ENCODE data around the gene CFDP1. TPM values are rescaled to one million over a fixed set of nuclear protein-coding genes. Genes with fewer than 3 reads are reported as not detected.

The CFDP1 gene
- polyA plus RNA-seq, 1 donor (not counting 4 experiments of a cell fraction or from before 2014, with no cell fraction given), result 42.1 TPM

- no peak overlapping the region for H3K4me3 ChIP-seq (ENCODE audit: control insufficient read depth in 2 of 3, extremely low read depth in 1 of 3, insufficient read depth in 2 of 3, low read depth in 1 of 3, low read length in 3 of 3)
- H3K9ac ChIP-seq (ENCODE audit: control insufficient read depth, extremely low read depth, insufficient read depth, low read length), result no peak overlapping the region
- no peaks in the 10 kb centered on the region for H3K9me3 ChIP-seq (ENCODE audit: control insufficient read depth, low read depth, low read length)
- H3K4me2 ChIP-seq (ENCODE audit: control insufficient read depth, extremely low read depth, insufficient read depth, low read depth, low read length), result no peak overlapping the region
- H3K79me2 ChIP-seq (ENCODE audit: control insufficient read depth, insufficient read depth, low read length), result peaks cover 90% of the 10 kb centered on the region
- H3K27me3 ChIP-seq (ENCODE audit: control insufficient read depth, extremely low read depth, insufficient read depth, low read length), result no peaks in the 10 kb centered on the region
- H2AFZ ChIP-seq (ENCODE audit: control insufficient read depth, low read length), result no peak overlapping the region
- dilution Hi-C loops (cut with MboI; ENCODE audit: extremely low pct_ligation_motif_present, low sequenced_read_pairs), result no loop called here
- TF ChIP-seq, protein P1, sequence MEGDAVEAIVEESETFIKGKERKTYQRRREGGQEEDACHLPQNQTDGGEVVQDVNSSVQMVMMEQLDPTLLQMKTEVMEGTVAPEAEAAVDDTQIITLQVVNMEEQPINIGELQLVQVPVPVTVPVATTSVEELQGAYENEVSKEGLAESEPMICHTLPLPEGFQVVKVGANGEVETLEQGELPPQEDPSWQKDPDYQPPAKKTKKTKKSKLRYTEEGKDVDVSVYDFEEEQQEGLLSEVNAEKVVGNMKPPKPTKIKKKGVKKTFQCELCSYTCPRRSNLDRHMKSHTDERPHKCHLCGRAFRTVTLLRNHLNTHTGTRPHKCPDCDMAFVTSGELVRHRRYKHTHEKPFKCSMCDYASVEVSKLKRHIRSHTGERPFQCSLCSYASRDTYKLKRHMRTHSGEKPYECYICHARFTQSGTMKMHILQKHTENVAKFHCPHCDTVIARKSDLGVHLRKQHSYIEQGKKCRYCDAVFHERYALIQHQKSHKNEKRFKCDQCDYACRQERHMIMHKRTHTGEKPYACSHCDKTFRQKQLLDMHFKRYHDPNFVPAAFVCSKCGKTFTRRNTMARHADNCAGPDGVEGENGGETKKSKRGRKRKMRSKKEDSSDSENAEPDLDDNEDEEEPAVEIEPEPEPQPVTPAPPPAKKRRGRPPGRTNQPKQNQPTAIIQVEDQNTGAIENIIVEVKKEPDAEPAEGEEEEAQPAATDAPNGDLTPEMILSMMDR (optimal IDR thresholded peaks at IDR 0.05 in 1 of 3, IDR thresholded peaks at IDR 0.05 in 1 of 3, conservative IDR thresholded peaks at IDR 0.05 in 1 of 3; ENCODE audit: extremely low read depth in 1 of 3, insufficient read depth in 2 of 3, low read length in 3 of 3), result no peak
- no peak for TF ChIP-seq EZH2 (IDR thresholded peaks at IDR 0.05; ENCODE audit: low read length)
- peaks cover 1 to 6% of the 10 kb centered on the region in 2 experiments for H3K36me3 ChIP-seq (ENCODE audit: control insufficient read depth in 2 of 2, extremely low read depth in 1 of 2, insufficient read depth in 2 of 2, low read length in 2 of 2)
- peaks cover 63% of the 10 kb centered on the region for H3K4me1 ChIP-seq (ENCODE audit: control insufficient read depth, extremely low read depth, insufficient read depth, low read length)
- H3K27ac ChIP-seq (ENCODE audit: control insufficient read depth, insufficient read depth, low read length), result no peak overlapping the region
- H3K9me1 ChIP-seq (ENCODE audit: control insufficient read depth, extremely low read depth, insufficient read depth, low read length), result peaks cover 8% of the 10 kb centered on the region
- DNase-seq (ENCODE audit: low read depth, low spot score) (no peak), FAIRE-seq (no peak)
- peaks cover 24% of the 10 kb centered on the region for H4K20me1 ChIP-seq (ENCODE audit: control insufficient read depth, extremely low read depth, insufficient read depth, low read length)
These were observed 177.2 kb downstream of the CFDP1 start for GRCh38 chr16:75256059-75256571.

- no peaks in the 10 kb centered on the region for H3K9me3 ChIP-seq (ENCODE audit: control insufficient read depth, low read depth, low read length)
- H3K4me3 ChIP-seq (ENCODE audit: control insufficient read depth in 2 of 3, extremely low read depth in 1 of 3, insufficient read depth in 2 of 3, low read depth in 1 of 3, low read length in 3 of 3), result no peak overlapping the region
- H3K27ac ChIP-seq (ENCODE audit: control insufficient read depth, insufficient read depth, low read length), result no peak overlapping the region
- DNase-seq (ENCODE audit: low read depth, low spot score) (peak; percentile 92), FAIRE-seq (peak; percentile 74)
- peaks cover 24% of the 10 kb centered on the region for H4K20me1 ChIP-seq (ENCODE audit: control insufficient read depth, extremely low read depth, insufficient read depth, low read length)
- H2AFZ ChIP-seq (ENCODE audit: control insufficient read depth, low read length), result no peak overlapping the region
- H3K36me3 ChIP-seq (ENCODE audit: control insufficient read depth in 2 of 2, extremely low read depth in 1 of 2, insufficient read depth in 2 of 2, low read length in 2 of 2), result peaks cover 0 to 6% of the 10 kb centered on the region in 2 experiments
- H3K79me2 ChIP-seq (ENCODE audit: control insufficient read depth, insufficient read depth, low read length), result peaks cover 92% of the 10 kb centered on the region
- H3K27me3 ChIP-seq (ENCODE audit: control insufficient read depth, extremely low read depth, insufficient read depth, low read length), result no peaks in the 10 kb centered on the region
- peak overlapping the region; percentile 35 for H3K4me2 ChIP-seq (ENCODE audit: control insufficient read depth, extremely low read depth, insufficient read depth, low read depth, low read length)
- TF ChIP-seq, protein P1 (optimal IDR thresholded peaks at IDR 0.05 in 1 of 3, IDR thresholded peaks at IDR 0.05 in 1 of 3, conservative IDR thresholded peaks at IDR 0.05 in 1 of 3; ENCODE audit: extremely low read depth in 1 of 3, insufficient read depth in 2 of 3, low read length in 3 of 3), result no peak
- no peak for TF ChIP-seq EZH2 (IDR thresholded peaks at IDR 0.05; ENCODE audit: low read length)
- H3K4me1 ChIP-seq (ENCODE audit: control insufficient read depth, extremely low read depth, insufficient read depth, low read length), result peaks cover 71% of the 10 kb centered on the region
- dilution Hi-C loops (cut with MboI; ENCODE audit: extremely low pct_ligation_motif_present, low sequenced_read_pairs), result no loop called here
- H3K9me1 ChIP-seq (ENCODE audit: control insufficient read depth, extremely low read depth, insufficient read depth, low read length), result peaks cover 7% of the 10 kb centered on the region
- H3K9ac ChIP-seq (ENCODE audit: control insufficient read depth, extremely low read depth, insufficient read depth, low read length), result peak overlapping the region; percentile 25
These were observed 178.9 kb downstream of the CFDP1 start for GRCh38 chr16:75254359-75254837.

Measured in keratinocyte (primary cell).